ENCODE data around the gene SRPK2. TPM values are rescaled to one million over a fixed set of nuclear protein-coding genes. Genes with fewer than 3 reads are reported as not detected.

The SRPK2 gene
- total and polyA plus RNA-seq, 2 of the 8 experiments (the other 6 are each of a cell fraction or from before 2014, with no cell fraction given), result 10.0 to 47.1 TPM

DNA sequence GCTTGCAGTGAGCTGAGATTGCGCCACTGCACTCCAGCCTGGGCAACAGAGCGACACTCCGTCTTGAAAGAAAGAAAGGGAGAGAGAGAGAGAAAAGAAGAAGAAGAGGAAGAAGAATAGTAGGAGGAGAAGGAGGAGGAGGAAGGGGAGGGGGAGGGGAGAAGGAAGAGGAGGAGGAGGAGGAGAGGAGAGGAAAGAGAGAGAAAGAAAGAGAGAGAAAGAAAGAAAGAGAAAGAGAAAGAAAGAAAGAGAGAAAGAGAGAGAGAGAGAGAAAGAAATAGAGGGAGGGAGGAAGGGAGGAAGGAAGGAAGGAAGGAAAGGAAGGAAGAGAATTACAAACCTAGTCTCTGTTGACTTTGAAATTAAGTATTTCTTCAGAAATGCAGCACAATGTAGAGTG, 7.8 kb upstream of the SRPK2 start:
- no peak overlapping the region for H4K91ac ChIP-seq (replicated peaks; ENCODE audit: insufficient read length, low read length)
- CTCF ChIA-PET (ENCODE audit: partially characterized antibody), result interaction anchor here (0.7 kb wide), 1 partner anchor 56 kb away, joined by 4 read pairs; no protein-coding TSS in a partner anchor
- no peak overlapping the region for H2AFZ ChIP-seq (ENCODE audit: low read length)
- H4K8ac ChIP-seq (ENCODE audit: extremely low read depth, insufficient read depth, low read length), result no peak overlapping the region
- H3K27me3 ChIP-seq (replicated peaks in 1 of 4; ENCODE audit: control insufficient read depth in 3 of 4, extremely low read depth in 1 of 4, insufficient read depth in 3 of 4, low read length in 3 of 4), result no peaks in the 10 kb centered on the region
- no peaks in the 10 kb centered on the region for H3K36me3 ChIP-seq (ENCODE audit: control insufficient read depth in 2 of 4, insufficient read depth in 4 of 4, low read length in 3 of 4)
- H2BK15ac ChIP-seq (ENCODE audit: low read length), result no peak overlapping the region
- no peak overlapping the region for H3K23ac ChIP-seq (ENCODE audit: insufficient read length)
- POLR2A ChIA-PET (ENCODE audit: partially characterized antibody), result interaction anchor here (1.6 kb wide), 1 partner anchor 9 kb away, joined by 5 read pairs; no protein-coding TSS in a partner anchor
- H2BK120ac ChIP-seq (replicated peaks; ENCODE audit: low read depth, low read length), result no peak overlapping the region
- no peaks in the 10 kb centered on the region for H3K4me1 ChIP-seq (replicated peaks in 1 of 4; ENCODE audit: control insufficient read depth in 3 of 4, insufficient read depth in 4 of 4, low read length in 3 of 4)
- H3K27ac ChIP-seq (ENCODE audit: low read depth, low read length), result no peak overlapping the region
- no peak overlapping the region for H3K14ac ChIP-seq (ENCODE audit: insufficient read length)
- H3K23me2 ChIP-seq (ENCODE audit: low read depth, low read length), result no peaks in the 10 kb centered on the region
- H3K18ac ChIP-seq (ENCODE audit: extremely low read depth, low read length), result no peak overlapping the region
- 81% methylated on average over 3 of the region's 3 CpGs; no CpG with 5 or more reads in 1 of the 2 experiments for WGBS, 2 experiments (ENCODE audit: extremely low coverage in 1 of 2, insufficient coverage in 1 of 2, insufficient read length in 1 of 2, insufficient replicate concordance in 2 of 2, low coverage in 1 of 2, low lambda C conversion rate in 2 of 2, missing lambda C conversion rate in 1 of 2)
- H3K4me3 ChIP-seq (ENCODE audit: extremely low read depth in 1 of 4, insufficient read depth in 2 of 4, low read depth in 3 of 4, low read length in 4 of 4), result no peak overlapping the region
- no peak overlapping the region for H3K9ac ChIP-seq (replicated peaks in 1 of 4; ENCODE audit: extremely low read depth in 1 of 4, low read depth in 3 of 4, low read length in 3 of 4)
- no peak overlapping the region for H2BK20ac ChIP-seq (ENCODE audit: low read length)
- H2BK12ac ChIP-seq (ENCODE audit: low read depth, low read length), result no peak overlapping the region
- H4K20me1 ChIP-seq (replicated peaks in 1 of 2; ENCODE audit: control insufficient read depth in 1 of 2, insufficient read depth in 2 of 2, low read length in 2 of 2), result no peaks in the 10 kb centered on the region
- no peaks in the 10 kb centered on the region for H3K9me3 ChIP-seq (ENCODE audit: insufficient read depth in 2 of 2, low read depth in 1 of 2, low read length in 1 of 2)
- no peak overlapping the region for H3K4ac ChIP-seq (replicated peaks; ENCODE audit: insufficient read length, low read depth, low read length)
- H2AK5ac ChIP-seq (ENCODE audit: low read depth, low read length), result no peak overlapping the region
- no peaks in the 10 kb centered on the region for H3K79me2 ChIP-seq (ENCODE audit: control insufficient read depth in 1 of 2, insufficient read depth in 2 of 2, low read length in 2 of 2)
- no peaks in the 10 kb centered on the region for H3K79me1 ChIP-seq (ENCODE audit: low read depth, low read length)
- H4K5ac ChIP-seq (ENCODE audit: insufficient read length, low read depth, low read length), result no peak overlapping the region
- FAIRE-seq (no peak), DNase-seq (ENCODE audit: low read depth in 1 of 2, low spot score in 2 of 2) (no peak)
- H3K56ac ChIP-seq (replicated peaks; ENCODE audit: insufficient read length, low read depth, low read length), result no peak overlapping the region
- no peak overlapping the region for H3K4me2 ChIP-seq (ENCODE audit: insufficient read depth in 1 of 2, low read depth in 2 of 2, low read length in 2 of 2)
- H2BK5ac ChIP-seq (ENCODE audit: low read depth, low read length), result no peak overlapping the region
- no peak for TF ChIP-seq POLR2AphosphoS5 (IDR thresholded peaks at IDR 0.05; ENCODE audit: low read depth, low read length)
- TF ChIP-seq SRF (IDR thresholded peaks at IDR 0.05; ENCODE audit: low read depth, low read length), result no peak
- TF ChIP-seq RXRA (IDR thresholded peaks at IDR 0.05; ENCODE audit: insufficient read depth, low read depth, low read length), result no peak
- TF ChIP-seq RAD21 (IDR thresholded peaks at IDR 0.05 in 1 of 2, conservative IDR thresholded peaks at IDR 0.05 in 1 of 2; ENCODE audit: low read depth in 2 of 2, low read length in 2 of 2), result no peak
- TF ChIP-seq, protein P1, sequence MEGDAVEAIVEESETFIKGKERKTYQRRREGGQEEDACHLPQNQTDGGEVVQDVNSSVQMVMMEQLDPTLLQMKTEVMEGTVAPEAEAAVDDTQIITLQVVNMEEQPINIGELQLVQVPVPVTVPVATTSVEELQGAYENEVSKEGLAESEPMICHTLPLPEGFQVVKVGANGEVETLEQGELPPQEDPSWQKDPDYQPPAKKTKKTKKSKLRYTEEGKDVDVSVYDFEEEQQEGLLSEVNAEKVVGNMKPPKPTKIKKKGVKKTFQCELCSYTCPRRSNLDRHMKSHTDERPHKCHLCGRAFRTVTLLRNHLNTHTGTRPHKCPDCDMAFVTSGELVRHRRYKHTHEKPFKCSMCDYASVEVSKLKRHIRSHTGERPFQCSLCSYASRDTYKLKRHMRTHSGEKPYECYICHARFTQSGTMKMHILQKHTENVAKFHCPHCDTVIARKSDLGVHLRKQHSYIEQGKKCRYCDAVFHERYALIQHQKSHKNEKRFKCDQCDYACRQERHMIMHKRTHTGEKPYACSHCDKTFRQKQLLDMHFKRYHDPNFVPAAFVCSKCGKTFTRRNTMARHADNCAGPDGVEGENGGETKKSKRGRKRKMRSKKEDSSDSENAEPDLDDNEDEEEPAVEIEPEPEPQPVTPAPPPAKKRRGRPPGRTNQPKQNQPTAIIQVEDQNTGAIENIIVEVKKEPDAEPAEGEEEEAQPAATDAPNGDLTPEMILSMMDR (IDR thresholded peaks at IDR 0.05; ENCODE audit: control extremely low read depth in 1 of 3, insufficient read depth in 1 of 3, low read depth in 1 of 3, low read length in 3 of 3), result no peak
- no peak for TF ChIP-seq KDM1A (IDR thresholded peaks at IDR 0.05; ENCODE audit: borderline replicate concordance, low read length)
- TF ChIP-seq GABPA (IDR thresholded peaks at IDR 0.05; ENCODE audit: borderline replicate concordance, insufficient read depth, low read length), result no peak
- no peak for TF ChIP-seq EGR1 (IDR thresholded peaks at IDR 0.05; ENCODE audit: borderline replicate concordance, low read depth, low read length)
- no peak for TF ChIP-seq SP4 (IDR thresholded peaks at IDR 0.05; ENCODE audit: low read length)
- no peak for TF ChIP-seq FOSL1 (IDR thresholded peaks at IDR 0.05; ENCODE audit: insufficient read depth, low read depth, low read length)
- TF ChIP-seq RBBP5 (IDR thresholded peaks at IDR 0.05; ENCODE audit: borderline replicate concordance, low read depth, low read length), result no peak
